Ishikawa (cell line): ENCODE data around the gene RHOV.

ENCODE experiments used
- CEBPB ChIP-seq: IDR thresholded peaks from 2 replicates; pipeline ENCODE4 v1.6.1; 2012
- CREB1 ChIP-seq: IDR thresholded peaks from 2 replicates; pipeline ENCODE4 v1.6.1; 2012; ENCODE audit warnings: low read depth
- EGR1 ChIP-seq: IDR thresholded peaks from 2 replicates; pipeline ENCODE4 v1.6.1; 2012
- EP300 ChIP-seq: IDR thresholded peaks from 2 replicates; pipeline ENCODE4 v1.6.1; 2012; ENCODE audit warnings: borderline replicate concordance
- FOXM1 ChIP-seq: IDR thresholded peaks from 2 replicates; pipeline ENCODE4 v1.6.1; 2012; ENCODE audit warnings: low read depth, borderline replicate concordance
- NFIC ChIP-seq: IDR thresholded peaks from 2 replicates; pipeline ENCODE4 v1.6.1; 2012
- RAD21 ChIP-seq: IDR thresholded peaks from 2 replicates; pipeline ENCODE4 v1.6.1; 2012; ENCODE audit warnings: low read depth
- TAF1 ChIP-seq: IDR thresholded peaks from 2 replicates; pipeline ENCODE4 v1.6.1; 2012; ENCODE audit warnings: low read depth, mild to moderate bottlenecking
- TCF12 ChIP-seq: IDR thresholded peaks from 2 replicates; pipeline ENCODE4 v1.6.1; 2012; ENCODE audit warnings: low read depth
- YY1 ChIP-seq: IDR thresholded peaks from 2 replicates; pipeline ENCODE4 v1.6.1; 2012; ENCODE audit warnings: low read depth
- ZBTB7A ChIP-seq: IDR thresholded peaks from 2 replicates; pipeline ENCODE4 v1.6.1; 2012; ENCODE audit warnings: low read depth
- TF ChIP-seq, protein P1 (sequence below): IDR thresholded peaks from 2 replicates; pipeline ENCODE4 v1.6.1; 2012; ENCODE audit warnings: low read depth, mild to moderate bottlenecking
- TF ChIP-seq, protein P2 (sequence below): IDR thresholded peaks from 2 replicates; pipeline ENCODE4 v1.6.1; 2012

DNA sequence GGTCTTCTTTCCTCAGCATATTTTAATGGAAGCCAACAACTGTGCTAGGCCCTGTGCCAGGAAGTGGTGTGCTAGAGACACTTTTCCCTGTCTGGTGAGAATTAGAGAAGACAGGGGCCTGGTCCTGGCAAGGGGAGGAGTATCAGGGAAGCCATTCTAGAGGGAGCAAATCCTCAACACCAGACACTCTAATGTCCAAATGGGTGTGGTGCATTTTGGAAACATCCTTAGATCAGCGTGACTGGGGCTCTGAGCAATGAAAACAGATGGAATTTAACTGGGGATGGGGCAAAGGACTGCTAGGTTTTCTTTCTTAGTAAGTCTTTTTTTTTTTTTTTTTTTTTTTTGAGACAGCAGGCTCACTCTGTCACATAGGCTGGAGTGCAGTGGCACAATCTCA lies 12.6 kb upstream of the RHOV start:
- TF ChIP-seq, protein P1, sequence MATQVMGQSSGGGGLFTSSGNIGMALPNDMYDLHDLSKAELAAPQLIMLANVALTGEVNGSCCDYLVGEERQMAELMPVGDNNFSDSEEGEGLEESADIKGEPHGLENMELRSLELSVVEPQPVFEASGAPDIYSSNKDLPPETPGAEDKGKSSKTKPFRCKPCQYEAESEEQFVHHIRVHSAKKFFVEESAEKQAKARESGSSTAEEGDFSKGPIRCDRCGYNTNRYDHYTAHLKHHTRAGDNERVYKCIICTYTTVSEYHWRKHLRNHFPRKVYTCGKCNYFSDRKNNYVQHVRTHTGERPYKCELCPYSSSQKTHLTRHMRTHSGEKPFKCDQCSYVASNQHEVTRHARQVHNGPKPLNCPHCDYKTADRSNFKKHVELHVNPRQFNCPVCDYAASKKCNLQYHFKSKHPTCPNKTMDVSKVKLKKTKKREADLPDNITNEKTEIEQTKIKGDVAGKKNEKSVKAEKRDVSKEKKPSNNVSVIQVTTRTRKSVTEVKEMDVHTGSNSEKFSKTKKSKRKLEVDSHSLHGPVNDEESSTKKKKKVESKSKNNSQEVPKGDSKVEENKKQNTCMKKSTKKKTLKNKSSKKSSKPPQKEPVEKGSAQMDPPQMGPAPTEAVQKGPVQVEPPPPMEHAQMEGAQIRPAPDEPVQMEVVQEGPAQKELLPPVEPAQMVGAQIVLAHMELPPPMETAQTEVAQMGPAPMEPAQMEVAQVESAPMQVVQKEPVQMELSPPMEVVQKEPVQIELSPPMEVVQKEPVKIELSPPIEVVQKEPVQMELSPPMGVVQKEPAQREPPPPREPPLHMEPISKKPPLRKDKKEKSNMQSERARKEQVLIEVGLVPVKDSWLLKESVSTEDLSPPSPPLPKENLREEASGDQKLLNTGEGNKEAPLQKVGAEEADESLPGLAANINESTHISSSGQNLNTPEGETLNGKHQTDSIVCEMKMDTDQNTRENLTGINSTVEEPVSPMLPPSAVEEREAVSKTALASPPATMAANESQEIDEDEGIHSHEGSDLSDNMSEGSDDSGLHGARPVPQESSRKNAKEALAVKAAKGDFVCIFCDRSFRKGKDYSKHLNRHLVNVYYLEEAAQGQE, result no peak
- TF ChIP-seq TCF12, result no peak
- TF ChIP-seq RAD21, result no peak
- TF ChIP-seq EP300, result no peak
- TF ChIP-seq NFIC, result no peak
- TF ChIP-seq EGR1, result no peak
- no peak for TF ChIP-seq CEBPB
- no peak for TF ChIP-seq ZBTB7A
- TF ChIP-seq TAF1, result no peak
- no peak for TF ChIP-seq YY1
- TF ChIP-seq, protein P2, sequence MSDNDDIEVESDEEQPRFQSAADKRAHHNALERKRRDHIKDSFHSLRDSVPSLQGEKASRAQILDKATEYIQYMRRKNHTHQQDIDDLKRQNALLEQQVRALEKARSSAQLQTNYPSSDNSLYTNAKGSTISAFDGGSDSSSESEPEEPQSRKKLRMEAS, result no peak
- no peak for TF ChIP-seq FOXM1
- no peak for TF ChIP-seq CREB1
